Osteocyte (in vitro differentiated cells): ENCODE measurements around the gene SPPL2A. TPM values are rescaled to one million over a fixed set of nuclear protein-coding genes. Genes with fewer than 3 reads are reported as not detected.

Source experiments
- DNase-seq: peaks from one replicate; pipeline ENCODE4 v3.0.0; 2021; ENCODE audit warnings: mixed read lengths; ENCODE audit not compliant: unreplicated experiment; ENCODE audit errors: extremely low spot score
- H3K27ac Mint-ChIP-seq: one replicate; pipeline ENCODE4 v1.8.0; 2021; ENCODE audit warnings: mild to moderate bottlenecking, mixed read lengths; ENCODE audit not compliant: unreplicated experiment
- H3K27me3 Mint-ChIP-seq: one replicate; pipeline ENCODE4 v1.8.0; 2021; ENCODE audit warnings: mixed read lengths; ENCODE audit not compliant: unreplicated experiment
- H3K36me3 Mint-ChIP-seq: one replicate; pipeline ENCODE4 v1.8.0; 2021; ENCODE audit warnings: mixed read lengths; ENCODE audit not compliant: unreplicated experiment
- H3K4me1 Mint-ChIP-seq: one replicate; pipeline ENCODE4 v1.8.0; 2021; ENCODE audit warnings: mixed read lengths; ENCODE audit not compliant: unreplicated experiment
- H3K4me3 Mint-ChIP-seq: one replicate; pipeline ENCODE4 v1.8.0; 2021; ENCODE audit warnings: mild to moderate bottlenecking, moderate library complexity, mixed read lengths; ENCODE audit not compliant: unreplicated experiment
- H3K9me3 Mint-ChIP-seq: one replicate; pipeline ENCODE4 v1.8.0; 2021; ENCODE audit warnings: mixed read lengths; ENCODE audit not compliant: unreplicated experiment
- CTCF ChIP-seq: fragments of 200-600 bp; sonication (generic); IDR thresholded peaks from 2 replicates; pipeline ENCODE4 v1.5.0; 2021; ENCODE audit warnings: antibody characterized with exemption, mild to moderate bottlenecking, moderate library complexity
- total RNA-seq: library from RNA; stranded (reverse); gene quantifications from 2 replicates; pipeline ENCODE4 v1.2.1, GENCODE V29; 2021

SPPL2A gene
- total RNA-seq, 1 donor from 2014 or later: 118 TPM

DNA sequence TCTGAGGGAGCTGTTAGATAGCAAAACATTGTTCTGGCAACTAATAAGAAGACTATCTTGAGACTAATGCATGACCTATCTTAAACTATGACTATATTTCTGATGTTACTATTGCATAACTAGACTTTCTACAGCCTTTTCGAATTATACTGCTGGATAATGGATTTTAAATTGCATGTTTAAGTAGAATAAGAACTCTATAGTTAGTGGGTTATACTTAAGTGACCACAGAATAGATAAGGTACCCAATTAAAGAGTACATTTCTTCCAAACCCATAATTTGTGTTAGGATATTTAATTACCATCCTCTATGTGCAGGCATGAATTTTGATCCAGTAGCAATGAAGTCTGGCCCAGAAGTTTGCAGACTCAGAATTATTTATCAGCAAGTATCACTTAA is 44.6 kb upstream of the SPPL2A start:
- peaks cover 19% of the 10 kb centered on the region for H3K27me3 Mint-ChIP-seq
- H3K9me3 Mint-ChIP-seq: no peaks in the 10 kb centered on the region
- H3K4me3 Mint-ChIP-seq: no peak overlapping the region
- no peak overlapping the region for H3K27ac Mint-ChIP-seq
- no peak for DNase-seq
- H3K4me1 Mint-ChIP-seq: no peaks in the 10 kb centered on the region
- TF ChIP-seq CTCF: no peak
- no peaks in the 10 kb centered on the region for H3K36me3 Mint-ChIP-seq

GRCh38 chr15:50808728-50809127 is 43.2 kb upstream of the SPPL2A start:
- Mint-ChIP-seq H3K9me3 (no peaks in the 10 kb centered on the region), H3K27ac (no peak overlapping the region), H3K4me3 (no peak overlapping the region), H3K36me3 (no peaks in the 10 kb centered on the region), H3K27me3 (peaks cover 19% of the 10 kb centered on the region), H3K4me1 (no peaks in the 10 kb centered on the region)
- no peak for DNase-seq
- no peak for TF ChIP-seq CTCF

DNA sequence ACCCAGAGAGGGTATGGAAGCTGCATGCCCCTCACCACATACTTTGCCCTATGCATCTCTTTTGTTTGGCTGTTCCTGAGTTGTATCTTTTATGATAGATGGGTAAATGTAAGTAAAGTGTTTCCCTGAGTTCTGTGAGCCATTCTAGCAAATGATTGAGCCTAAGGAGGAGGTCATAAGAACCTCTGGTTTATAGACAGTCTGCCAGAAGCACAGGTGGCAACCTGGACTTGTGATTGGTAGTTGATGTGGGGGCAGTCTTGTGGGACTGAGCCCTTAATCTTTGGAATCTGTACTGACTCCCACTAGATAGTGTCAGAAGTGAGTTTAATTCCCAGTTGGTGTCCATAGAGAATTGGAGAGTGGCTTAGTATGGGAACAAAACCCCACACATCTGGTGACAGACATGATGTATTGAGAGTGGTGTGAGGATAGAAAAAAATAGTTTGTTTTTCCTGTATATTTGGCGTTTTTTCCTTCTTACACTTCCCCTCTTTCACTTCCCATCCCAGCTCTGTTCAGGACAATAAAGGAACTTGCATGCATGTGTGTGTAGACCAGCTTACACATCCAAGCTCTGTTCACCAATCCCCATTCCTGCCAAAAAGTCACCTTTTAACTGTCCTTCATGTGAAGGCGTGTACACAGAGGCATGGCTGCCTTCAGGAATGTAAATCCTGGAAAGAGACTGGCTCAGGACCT is 38.1 kb upstream of the SPPL2A start:
- Mint-ChIP-seq H3K4me1 (no peaks in the 10 kb centered on the region), H3K27me3 (peaks cover 12% of the 10 kb centered on the region), H3K36me3 (no peaks in the 10 kb centered on the region), H3K4me3 (no peak overlapping the region), H3K27ac (no peak overlapping the region), H3K9me3 (no peaks in the 10 kb centered on the region)
- no peak for DNase-seq
- no peak for TF ChIP-seq CTCF

GRCh38 chr15:50800715-50801114 is 35.2 kb upstream of the SPPL2A start:
- Mint-ChIP-seq H3K36me3 (no peaks in the 10 kb centered on the region), H3K27me3 (no peaks in the 10 kb centered on the region), H3K4me1 (no peaks in the 10 kb centered on the region), H3K4me3 (no peak overlapping the region), H3K27ac (no peak overlapping the region), H3K9me3 (no peaks in the 10 kb centered on the region)
- DNase-seq: no peak
- TF ChIP-seq CTCF: no peak

- DNase-seq: no peak
- TF ChIP-seq CTCF: no peak
- Mint-ChIP-seq H3K9me3 (no peaks in the 10 kb centered on the region), H3K4me3 (no peak overlapping the region), H3K36me3 (no peaks in the 10 kb centered on the region), H3K27ac (no peak overlapping the region), H3K27me3 (no peaks in the 10 kb centered on the region), H3K4me1 (no peaks in the 10 kb centered on the region)
These were observed 33.2 kb upstream of the SPPL2A start for GRCh38 chr15:50798684-50799083.
